ENCODE results near the gene SPTBN1.
A peak's percentile ranks its signal among the peaks of the same experiment; 100 is the strongest.

Gene SPTBN1

GRCh38 chr2:54680397-54681041 is 224.4 kb downstream of the SPTBN1 start:
- DNase-seq (ENCODE audit: low spot score): peak; percentile 34
- TF ChIP-seq, protein P1, sequence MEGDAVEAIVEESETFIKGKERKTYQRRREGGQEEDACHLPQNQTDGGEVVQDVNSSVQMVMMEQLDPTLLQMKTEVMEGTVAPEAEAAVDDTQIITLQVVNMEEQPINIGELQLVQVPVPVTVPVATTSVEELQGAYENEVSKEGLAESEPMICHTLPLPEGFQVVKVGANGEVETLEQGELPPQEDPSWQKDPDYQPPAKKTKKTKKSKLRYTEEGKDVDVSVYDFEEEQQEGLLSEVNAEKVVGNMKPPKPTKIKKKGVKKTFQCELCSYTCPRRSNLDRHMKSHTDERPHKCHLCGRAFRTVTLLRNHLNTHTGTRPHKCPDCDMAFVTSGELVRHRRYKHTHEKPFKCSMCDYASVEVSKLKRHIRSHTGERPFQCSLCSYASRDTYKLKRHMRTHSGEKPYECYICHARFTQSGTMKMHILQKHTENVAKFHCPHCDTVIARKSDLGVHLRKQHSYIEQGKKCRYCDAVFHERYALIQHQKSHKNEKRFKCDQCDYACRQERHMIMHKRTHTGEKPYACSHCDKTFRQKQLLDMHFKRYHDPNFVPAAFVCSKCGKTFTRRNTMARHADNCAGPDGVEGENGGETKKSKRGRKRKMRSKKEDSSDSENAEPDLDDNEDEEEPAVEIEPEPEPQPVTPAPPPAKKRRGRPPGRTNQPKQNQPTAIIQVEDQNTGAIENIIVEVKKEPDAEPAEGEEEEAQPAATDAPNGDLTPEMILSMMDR (IDR thresholded peaks at IDR 0.05; ENCODE audit: extremely low read depth, missing control alignments): no peak

- no peak for DNase-seq (ENCODE audit: low spot score)
- TF ChIP-seq, protein P1 (IDR thresholded peaks at IDR 0.05; ENCODE audit: extremely low read depth, missing control alignments): no peak
These were observed 225.3 kb downstream of the SPTBN1 start for GRCh38 chr2:54681416-54681815.

GRCh38 chr2:54683596-54683995 is 227.5 kb downstream of the SPTBN1 start:
- no peak for DNase-seq (ENCODE audit: low spot score)

GRCh38 chr2:54685263-54685775 is 229.2 kb downstream of the SPTBN1 start:
- TF ChIP-seq, protein P1 (IDR thresholded peaks at IDR 0.05; ENCODE audit: extremely low read depth, missing control alignments): no peak
- DNase-seq (ENCODE audit: low spot score): no peak

More at GRCh38 chr2:54683596-54683995, 227.5 kb downstream of the SPTBN1 start:
- TF ChIP-seq, protein P1 (IDR thresholded peaks at IDR 0.05; ENCODE audit: extremely low read depth, missing control alignments): no peak

- TF ChIP-seq, protein P1 (IDR thresholded peaks at IDR 0.05; ENCODE audit: extremely low read depth, missing control alignments): no peak
- DNase-seq (ENCODE audit: low spot score): no peak
These were observed 231.5 kb downstream of the SPTBN1 start for GRCh38 chr2:54687595-54688152.

GRCh38 chr2:54691445-54692135 is 235.5 kb downstream of the SPTBN1 start:
- DNase-seq (ENCODE audit: low spot score): no peak
- TF ChIP-seq, protein P1 (IDR thresholded peaks at IDR 0.05; ENCODE audit: extremely low read depth, missing control alignments): no peak

GRCh38 chr2:54692556-54692955 is 236.4 kb downstream of the SPTBN1 start:
- DNase-seq (ENCODE audit: low spot score): no peak
- TF ChIP-seq, protein P1 (IDR thresholded peaks at IDR 0.05; ENCODE audit: extremely low read depth, missing control alignments): no peak

All from GM20000 (cell line).